Astrocyte (in vitro differentiated cells and primary cell): ENCODE results near the gene RCAN3.

ENCODE experiments used
- EZH2 ChIP-seq: IDR thresholded peaks from 2 replicates; pipeline ENCODE4 v1.6.1; 2012; ENCODE audit warnings: mild to moderate bottlenecking, low read length, inconsistent platforms; ENCODE audit not compliant: insufficient read depth
- TF ChIP-seq, protein P1 (sequence below): IDR thresholded peaks from 2 replicates; pipeline ENCODE4 v1.5.1; 2011; ENCODE audit warnings: low read depth, mild to moderate bottlenecking, inconsistent platforms, low read length, moderate library complexity; ENCODE audit not compliant: insufficient read depth

DNA sequence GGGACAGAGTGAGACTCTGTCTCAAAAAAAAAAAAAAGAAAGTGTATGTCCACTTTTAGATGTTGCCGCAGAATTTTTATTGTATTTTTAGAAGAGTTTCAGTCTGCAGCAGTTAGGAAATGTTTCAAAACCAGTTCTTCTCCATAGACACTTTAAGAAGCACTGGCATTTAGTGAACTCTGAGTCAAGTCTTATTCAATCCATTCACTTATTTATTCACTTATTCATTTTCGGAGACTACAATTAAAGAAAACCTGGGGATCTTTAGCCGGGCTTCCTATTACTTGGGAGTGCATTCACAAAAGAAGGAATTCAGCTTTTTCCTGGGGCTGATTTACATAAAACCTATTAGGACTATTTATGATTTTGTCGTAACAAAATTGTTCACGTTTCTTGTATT, 12.3 kb downstream of the RCAN3 start:
- TF ChIP-seq, protein P1, sequence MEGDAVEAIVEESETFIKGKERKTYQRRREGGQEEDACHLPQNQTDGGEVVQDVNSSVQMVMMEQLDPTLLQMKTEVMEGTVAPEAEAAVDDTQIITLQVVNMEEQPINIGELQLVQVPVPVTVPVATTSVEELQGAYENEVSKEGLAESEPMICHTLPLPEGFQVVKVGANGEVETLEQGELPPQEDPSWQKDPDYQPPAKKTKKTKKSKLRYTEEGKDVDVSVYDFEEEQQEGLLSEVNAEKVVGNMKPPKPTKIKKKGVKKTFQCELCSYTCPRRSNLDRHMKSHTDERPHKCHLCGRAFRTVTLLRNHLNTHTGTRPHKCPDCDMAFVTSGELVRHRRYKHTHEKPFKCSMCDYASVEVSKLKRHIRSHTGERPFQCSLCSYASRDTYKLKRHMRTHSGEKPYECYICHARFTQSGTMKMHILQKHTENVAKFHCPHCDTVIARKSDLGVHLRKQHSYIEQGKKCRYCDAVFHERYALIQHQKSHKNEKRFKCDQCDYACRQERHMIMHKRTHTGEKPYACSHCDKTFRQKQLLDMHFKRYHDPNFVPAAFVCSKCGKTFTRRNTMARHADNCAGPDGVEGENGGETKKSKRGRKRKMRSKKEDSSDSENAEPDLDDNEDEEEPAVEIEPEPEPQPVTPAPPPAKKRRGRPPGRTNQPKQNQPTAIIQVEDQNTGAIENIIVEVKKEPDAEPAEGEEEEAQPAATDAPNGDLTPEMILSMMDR: no peak
- TF ChIP-seq EZH2: no peak
